Measurements from ENCODE around the gene SLC39A1. TPM values are rescaled to one million over a fixed set of nuclear protein-coding genes. Genes with fewer than 3 reads are reported as not detected.

SLC39A1 gene
- total RNA-seq, 6 experiments from 2014 or later, result 88.8 to 95.7 (median 93.0) TPM

DNA sequence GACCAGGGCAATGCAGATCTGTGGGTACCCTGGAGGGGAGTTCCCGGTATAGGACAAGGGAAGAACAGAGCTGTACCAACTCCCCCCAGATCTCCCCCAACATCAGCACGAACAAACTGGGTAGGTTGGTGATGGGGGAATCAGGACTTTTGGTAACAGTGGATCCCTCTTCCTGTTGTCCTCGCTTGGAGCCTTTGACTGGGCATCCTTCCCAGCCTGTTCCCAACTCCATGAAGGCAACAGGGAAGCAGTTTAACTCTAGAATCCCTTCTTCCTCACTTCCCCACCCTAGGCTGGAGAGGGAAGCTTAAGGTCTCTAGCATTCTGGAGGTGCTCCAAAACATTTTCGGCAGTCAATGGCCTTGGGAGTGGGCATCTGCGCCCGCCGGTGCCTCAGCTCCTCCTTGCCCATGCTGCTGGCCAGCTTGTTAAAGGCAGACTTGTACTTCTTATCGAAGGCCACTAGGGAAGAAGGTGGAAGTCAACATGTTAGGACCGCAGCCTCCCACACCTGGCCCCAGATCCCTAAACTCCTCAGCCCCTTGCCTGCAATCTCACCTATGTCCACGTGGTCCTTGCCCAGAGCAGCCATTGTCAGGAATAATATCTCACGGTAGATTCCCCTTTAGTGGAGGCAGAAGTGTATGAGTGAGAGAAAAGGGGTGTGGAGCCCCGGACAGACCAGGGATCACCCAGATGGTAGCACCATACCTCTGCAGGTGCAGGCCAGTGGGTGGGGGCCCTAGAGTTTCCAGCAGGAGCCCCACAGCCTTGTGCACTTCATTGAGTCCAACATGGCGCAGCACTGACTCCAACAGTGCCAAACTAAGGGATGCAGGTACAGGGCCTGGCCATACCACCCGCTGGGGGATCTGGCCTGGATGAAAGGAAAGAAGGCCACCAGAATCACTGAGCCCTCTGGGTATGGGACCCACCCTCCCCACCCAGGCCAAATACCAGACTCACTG is 33.1 kb downstream of the SLC39A1 start:
- Mint-ChIP-seq H3K36me3 (ENCODE audit: low read depth) (peaks cover 11% of the 10 kb centered on the region), H3K27ac (no peak overlapping the region), H3K4me3 (no peak overlapping the region), H3K4me1 (ENCODE audit: low read depth) (peaks cover 17% of the 10 kb centered on the region), H3K9me3 (no peaks in the 10 kb centered on the region), H3K27me3 (ENCODE audit: insufficient read depth) (peaks cover 4% of the 10 kb centered on the region)
- TF ChIP-seq, protein P1, sequence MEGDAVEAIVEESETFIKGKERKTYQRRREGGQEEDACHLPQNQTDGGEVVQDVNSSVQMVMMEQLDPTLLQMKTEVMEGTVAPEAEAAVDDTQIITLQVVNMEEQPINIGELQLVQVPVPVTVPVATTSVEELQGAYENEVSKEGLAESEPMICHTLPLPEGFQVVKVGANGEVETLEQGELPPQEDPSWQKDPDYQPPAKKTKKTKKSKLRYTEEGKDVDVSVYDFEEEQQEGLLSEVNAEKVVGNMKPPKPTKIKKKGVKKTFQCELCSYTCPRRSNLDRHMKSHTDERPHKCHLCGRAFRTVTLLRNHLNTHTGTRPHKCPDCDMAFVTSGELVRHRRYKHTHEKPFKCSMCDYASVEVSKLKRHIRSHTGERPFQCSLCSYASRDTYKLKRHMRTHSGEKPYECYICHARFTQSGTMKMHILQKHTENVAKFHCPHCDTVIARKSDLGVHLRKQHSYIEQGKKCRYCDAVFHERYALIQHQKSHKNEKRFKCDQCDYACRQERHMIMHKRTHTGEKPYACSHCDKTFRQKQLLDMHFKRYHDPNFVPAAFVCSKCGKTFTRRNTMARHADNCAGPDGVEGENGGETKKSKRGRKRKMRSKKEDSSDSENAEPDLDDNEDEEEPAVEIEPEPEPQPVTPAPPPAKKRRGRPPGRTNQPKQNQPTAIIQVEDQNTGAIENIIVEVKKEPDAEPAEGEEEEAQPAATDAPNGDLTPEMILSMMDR (IDR thresholded peaks at IDR 0.05), result peak; percentile 17; the same call in 1 of the 2 replicates
- DNase-seq, result no peak

DNA sequence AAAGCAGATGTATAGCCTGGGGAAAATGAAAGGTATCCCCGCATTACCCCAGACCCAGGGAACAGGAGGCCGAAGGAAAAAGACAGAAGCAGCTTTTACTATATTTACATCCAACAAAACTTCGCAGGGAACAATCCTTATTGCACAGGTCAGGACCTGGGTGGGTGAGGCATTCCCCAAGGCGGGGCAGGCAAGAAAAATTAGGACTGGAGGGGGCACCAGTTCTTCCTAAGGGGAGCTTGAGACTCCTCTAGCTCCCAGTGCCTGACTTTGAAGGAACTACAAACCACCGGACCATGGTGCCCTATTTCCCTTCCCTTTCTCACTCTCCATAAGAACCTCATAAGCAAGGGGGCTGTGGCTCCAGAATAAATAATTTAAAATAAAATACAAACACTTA is 33.9 kb downstream of the SLC39A1 start:
- peaks cover 2% of the 10 kb centered on the region for H3K36me3 Mint-ChIP-seq (ENCODE audit: low read depth)

GRCh38 chr1:153928791-153929341 is 34.5 kb downstream of the SLC39A1 start:
- peak; percentile 37 for DNase-seq
- Mint-ChIP-seq H3K4me3 (no peak overlapping the region; the same call in 1 of the 2 replicates), H3K27ac (peak overlapping the region; percentile 81), H3K9me3 (no peaks in the 10 kb centered on the region), H3K36me3 (ENCODE audit: low read depth) (no peaks in the 10 kb centered on the region; the same call in 1 of the 2 replicates), H3K4me1 (ENCODE audit: low read depth) (peaks cover 21% of the 10 kb centered on the region), H3K27me3 (ENCODE audit: insufficient read depth) (peaks cover 4% of the 10 kb centered on the region)
- TF ChIP-seq, protein P1 (IDR thresholded peaks at IDR 0.05), result no peak

More for the DNA sequence above, 33.9 kb downstream of the SLC39A1 start:
- TF ChIP-seq, protein P1 (IDR thresholded peaks at IDR 0.05), result no peak
- DNase-seq, result no peak
- H3K27ac Mint-ChIP-seq, result peak overlapping the region; percentile 81
- H3K4me3 Mint-ChIP-seq, result no peak overlapping the region
- peaks cover 4% of the 10 kb centered on the region for H3K27me3 Mint-ChIP-seq (ENCODE audit: insufficient read depth)
- H3K4me1 Mint-ChIP-seq (ENCODE audit: low read depth), result peaks cover 17% of the 10 kb centered on the region
- H3K9me3 Mint-ChIP-seq, result no peaks in the 10 kb centered on the region

DNA sequence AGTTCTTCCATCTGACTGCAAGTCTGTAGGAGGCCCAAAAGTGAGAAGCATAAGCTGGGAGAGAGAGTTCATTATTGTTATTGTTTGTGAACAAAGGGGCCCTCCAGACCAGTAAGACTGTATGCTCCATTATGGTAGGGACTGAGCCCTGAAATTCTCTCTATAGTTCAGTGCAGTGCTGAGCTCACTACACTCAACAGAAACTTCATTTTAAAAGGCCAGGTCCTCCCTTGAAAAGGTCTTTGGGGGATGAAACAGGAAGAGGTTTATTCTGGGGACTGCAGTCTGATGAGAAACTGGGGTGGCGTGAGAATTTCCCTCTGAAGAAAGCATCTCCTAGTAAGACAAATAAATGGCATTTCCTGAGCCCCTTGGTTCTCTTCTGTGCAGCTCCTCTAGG is 35.1 kb downstream of the SLC39A1 start:
- peaks cover 26% of the 10 kb centered on the region for H3K4me1 Mint-ChIP-seq (ENCODE audit: low read depth)
- H3K36me3 Mint-ChIP-seq (ENCODE audit: low read depth), result no peaks in the 10 kb centered on the region; the same call in 1 of the 2 replicates
- TF ChIP-seq, protein P1 (IDR thresholded peaks at IDR 0.05), result no peak
- H3K27ac Mint-ChIP-seq, result peak overlapping the region; percentile 81
- no peak for DNase-seq
- H3K27me3 Mint-ChIP-seq (ENCODE audit: insufficient read depth), result peaks cover 4% of the 10 kb centered on the region
- no peaks in the 10 kb centered on the region for H3K9me3 Mint-ChIP-seq
- H3K4me3 Mint-ChIP-seq, result no peak overlapping the region; the same call in 1 of the 2 replicates

GRCh38 chr1:153926405-153926804 is 36.9 kb downstream of the SLC39A1 start:
- Mint-ChIP-seq H3K36me3 (ENCODE audit: low read depth) (no peaks in the 10 kb centered on the region; the same call in 1 of the 2 replicates), H3K27ac (no peak overlapping the region), H3K4me3 (no peak overlapping the region), H3K27me3 (ENCODE audit: insufficient read depth) (peaks cover 2% of the 10 kb centered on the region), H3K4me1 (ENCODE audit: low read depth) (peaks cover 30% of the 10 kb centered on the region), H3K9me3 (no peaks in the 10 kb centered on the region)
- TF ChIP-seq, protein P1 (IDR thresholded peaks at IDR 0.05), result no peak
- DNase-seq, result no peak

Measured in HFFc6 (cell line).